ENCODE results near the gene SH3RF3.

DNA sequence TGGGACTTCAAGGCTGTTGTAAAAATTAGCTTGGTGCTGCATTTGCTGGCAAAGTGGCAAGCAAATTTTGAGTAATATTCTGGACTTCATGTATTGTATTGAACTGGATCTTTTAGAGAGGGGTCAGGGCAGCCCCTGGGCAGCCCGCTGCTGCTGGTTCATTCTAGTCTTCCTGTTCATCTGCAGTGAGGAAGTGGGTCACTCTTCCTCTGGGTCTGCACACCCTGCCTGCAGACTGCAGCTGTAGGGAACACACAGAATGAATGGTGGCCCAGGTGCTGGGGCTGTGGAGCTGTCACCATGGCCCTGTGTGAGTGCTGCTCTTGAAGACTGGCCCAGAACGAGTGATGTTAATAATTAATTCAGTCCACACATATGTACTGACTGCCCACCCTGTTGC lies 9.4 kb downstream of the SH3RF3 start:
- TF ChIP-seq, protein P1, sequence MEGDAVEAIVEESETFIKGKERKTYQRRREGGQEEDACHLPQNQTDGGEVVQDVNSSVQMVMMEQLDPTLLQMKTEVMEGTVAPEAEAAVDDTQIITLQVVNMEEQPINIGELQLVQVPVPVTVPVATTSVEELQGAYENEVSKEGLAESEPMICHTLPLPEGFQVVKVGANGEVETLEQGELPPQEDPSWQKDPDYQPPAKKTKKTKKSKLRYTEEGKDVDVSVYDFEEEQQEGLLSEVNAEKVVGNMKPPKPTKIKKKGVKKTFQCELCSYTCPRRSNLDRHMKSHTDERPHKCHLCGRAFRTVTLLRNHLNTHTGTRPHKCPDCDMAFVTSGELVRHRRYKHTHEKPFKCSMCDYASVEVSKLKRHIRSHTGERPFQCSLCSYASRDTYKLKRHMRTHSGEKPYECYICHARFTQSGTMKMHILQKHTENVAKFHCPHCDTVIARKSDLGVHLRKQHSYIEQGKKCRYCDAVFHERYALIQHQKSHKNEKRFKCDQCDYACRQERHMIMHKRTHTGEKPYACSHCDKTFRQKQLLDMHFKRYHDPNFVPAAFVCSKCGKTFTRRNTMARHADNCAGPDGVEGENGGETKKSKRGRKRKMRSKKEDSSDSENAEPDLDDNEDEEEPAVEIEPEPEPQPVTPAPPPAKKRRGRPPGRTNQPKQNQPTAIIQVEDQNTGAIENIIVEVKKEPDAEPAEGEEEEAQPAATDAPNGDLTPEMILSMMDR (IDR thresholded peaks at IDR 0.05): no peak
- no peak for TF ChIP-seq POLR2A (IDR thresholded peaks at IDR 0.05)
